Measurements from ENCODE around the gene SORCS2. TPM values are rescaled to one million over a fixed set of nuclear protein-coding genes. Genes with fewer than 3 reads are reported as not detected.

SORCS2 gene
- polyA plus RNA-seq, 1 of the 3 experiments (the other 2 are of a cell fraction), result 1.6 TPM

GRCh38 chr4:7310451-7310850, 118.1 kb downstream of the SORCS2 start:
- POLR2A ChIA-PET, result no interaction called here
- DNase-seq, result no peak

DNA sequence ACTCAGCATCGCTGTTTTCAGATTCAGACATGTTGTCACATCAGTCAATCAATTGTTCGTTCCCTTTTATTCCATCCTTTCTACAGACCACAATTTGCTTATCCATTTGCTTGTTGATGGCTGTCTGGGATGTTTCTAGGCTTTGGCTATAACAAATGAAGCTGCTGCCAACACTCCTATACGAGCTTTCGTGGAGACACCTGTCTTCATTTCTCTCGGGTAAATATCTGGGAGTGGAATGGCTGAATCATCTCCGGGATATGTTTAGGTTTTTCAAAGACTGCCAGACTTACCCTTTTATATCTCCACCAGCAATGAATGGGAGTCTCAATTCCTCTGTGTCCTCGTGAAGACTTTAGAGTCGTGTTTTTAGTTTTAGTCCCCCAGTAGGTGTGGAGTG, 118.9 kb downstream of the SORCS2 start:
- no peak overlapping the region for H3K27ac ChIP-seq (ENCODE audit: low read depth in 2 of 2, low read length in 1 of 2)
- no peak overlapping the region for H3K4me2 ChIP-seq
- ChIA-PET CTCF (interaction anchor here (0.8 to 3.5 kb wide), 3 partner anchors 13 to 90 kb away, joined by 3 to 14 read pairs (median 3); no protein-coding TSS in a partner anchor), POLR2A (no interaction called here)
- no peaks in the 10 kb centered on the region for H3K79me2 ChIP-seq (ENCODE audit: insufficient read depth)
- no peak for TF ChIP-seq RAD21 (IDR thresholded peaks at IDR 0.05; ENCODE audit: low read length)
- TF ChIP-seq EP300 (IDR thresholded peaks at IDR 0.05; ENCODE audit: borderline replicate concordance in 1 of 2, low read depth in 1 of 2, low read length in 1 of 2), result no peak
- TF ChIP-seq SIN3A (IDR thresholded peaks at IDR 0.05; ENCODE audit: borderline replicate concordance, low read depth, low read length), result no peak
- no peak for TF ChIP-seq POLR2AphosphoS5 (IDR thresholded peaks at IDR 0.05; ENCODE audit: low read depth, low read length)
- TF ChIP-seq NFIC (IDR thresholded peaks at IDR 0.05; ENCODE audit: borderline replicate concordance), result no peak
- no peak overlapping the region for H3K4me3 ChIP-seq (ENCODE audit: low read depth in 2 of 2, low read length in 1 of 2)
- no peak overlapping the region for H2AFZ ChIP-seq (ENCODE audit: low read depth)
- no peaks in the 10 kb centered on the region for H3K9me2 ChIP-seq
- 76% methylated on average over 8 of the region's 8 CpGs for WGBS (ENCODE audit: low lambda C conversion rate)
- no peak overlapping the region for H3K9ac ChIP-seq
- H3F3A ChIP-seq (replicated peaks; ENCODE audit: insufficient read depth), result no peaks in the 10 kb centered on the region
- H3K9me3 ChIP-seq, result no peaks in the 10 kb centered on the region
- H3K36me3 ChIP-seq (replicated peaks in 1 of 2; ENCODE audit: control insufficient read depth in 1 of 2, insufficient read depth in 2 of 2, low read length in 1 of 2), result no peaks in the 10 kb centered on the region
- peaks cover 5% of the 10 kb centered on the region; the same call in 1 of the 2 replicates for H3K27me3 ChIP-seq (ENCODE audit: insufficient read depth)
- no peaks in the 10 kb centered on the region for H3K4me1 ChIP-seq (ENCODE audit: control insufficient read depth in 1 of 2, insufficient read depth in 2 of 2, low read depth in 1 of 2, low read length in 1 of 2)
- no peaks in the 10 kb centered on the region for H4K20me1 ChIP-seq (ENCODE audit: insufficient read depth)
- no peak for DNase-seq

More at GRCh38 chr4:7310451-7310850, 118.1 kb downstream of the SORCS2 start:
- TF ChIP-seq USF1 (IDR thresholded peaks at IDR 0.05; ENCODE audit: borderline replicate concordance, low read depth) (no peak), POLR2AphosphoS5 (IDR thresholded peaks at IDR 0.05; ENCODE audit: low read depth, low read length) (no peak), EZH2phosphoT487 (IDR thresholded peaks at IDR 0.05; ENCODE audit: borderline replicate concordance, low read depth) (no peak), JUND (IDR thresholded peaks at IDR 0.05) (no peak), RFX5 (IDR thresholded peaks at IDR 0.05; ENCODE audit: low read length) (no peak), YY1 (IDR thresholded peaks at IDR 0.05; ENCODE audit: low read depth) (no peak), GATA2 (CRISPR knock-in tag; IDR thresholded peaks at IDR 0.05) (no peak), RCOR1 (IDR thresholded peaks at IDR 0.05; ENCODE audit: low read length) (no peak), NFIC (IDR thresholded peaks at IDR 0.05; ENCODE audit: borderline replicate concordance) (no peak)
- Histone ChIP-seq H3K9me2 (no peaks in the 10 kb centered on the region), H3F3A (replicated peaks; ENCODE audit: insufficient read depth) (no peaks in the 10 kb centered on the region), H3K4me3 (ENCODE audit: low read depth in 2 of 2, low read length in 1 of 2) (no peak overlapping the region), H3K4me1 (ENCODE audit: control insufficient read depth in 1 of 2, insufficient read depth in 2 of 2, low read depth in 1 of 2, low read length in 1 of 2) (no peaks in the 10 kb centered on the region; a peak in 1 of 4 replicates), H3K9me3 (no peaks in the 10 kb centered on the region), H3K79me2 (ENCODE audit: insufficient read depth) (no peaks in the 10 kb centered on the region), H3K27me3 (ENCODE audit: insufficient read depth) (peaks cover 5% of the 10 kb centered on the region; the same call in 1 of the 2 replicates), H4K20me1 (ENCODE audit: insufficient read depth) (no peaks in the 10 kb centered on the region), H3K4me2 (no peak overlapping the region), H2AFZ (ENCODE audit: low read depth) (no peak overlapping the region), H3K27ac (ENCODE audit: low read depth in 2 of 2, low read length in 1 of 2) (no peak overlapping the region), H3K9ac (no peak overlapping the region), H3K36me3 (replicated peaks in 1 of 2; ENCODE audit: control insufficient read depth in 1 of 2, insufficient read depth in 2 of 2, low read length in 1 of 2) (no peaks in the 10 kb centered on the region)
- CTCF ChIA-PET, result interaction anchor here (1.2 to 3.5 kb wide), 2 partner anchors 11 to 15 kb away, joined by 3 to 14 read pairs; no protein-coding TSS in a partner anchor
- 63% methylated on average over 12 of the region's 12 CpGs for WGBS (ENCODE audit: low lambda C conversion rate)

Data from SK-N-SH (cell line).